Measurements from ENCODE around the gene C11orf52. TPM values are rescaled to one million over a fixed set of nuclear protein-coding genes. Genes with fewer than 3 reads are reported as not detected.

The C11orf52 gene
- total and polyA plus RNA-seq, 2 of the 13 experiments (the other 11 are each of a cell fraction or from before 2014, with no cell fraction given) = 7.4 to 11.0 TPM

DNA sequence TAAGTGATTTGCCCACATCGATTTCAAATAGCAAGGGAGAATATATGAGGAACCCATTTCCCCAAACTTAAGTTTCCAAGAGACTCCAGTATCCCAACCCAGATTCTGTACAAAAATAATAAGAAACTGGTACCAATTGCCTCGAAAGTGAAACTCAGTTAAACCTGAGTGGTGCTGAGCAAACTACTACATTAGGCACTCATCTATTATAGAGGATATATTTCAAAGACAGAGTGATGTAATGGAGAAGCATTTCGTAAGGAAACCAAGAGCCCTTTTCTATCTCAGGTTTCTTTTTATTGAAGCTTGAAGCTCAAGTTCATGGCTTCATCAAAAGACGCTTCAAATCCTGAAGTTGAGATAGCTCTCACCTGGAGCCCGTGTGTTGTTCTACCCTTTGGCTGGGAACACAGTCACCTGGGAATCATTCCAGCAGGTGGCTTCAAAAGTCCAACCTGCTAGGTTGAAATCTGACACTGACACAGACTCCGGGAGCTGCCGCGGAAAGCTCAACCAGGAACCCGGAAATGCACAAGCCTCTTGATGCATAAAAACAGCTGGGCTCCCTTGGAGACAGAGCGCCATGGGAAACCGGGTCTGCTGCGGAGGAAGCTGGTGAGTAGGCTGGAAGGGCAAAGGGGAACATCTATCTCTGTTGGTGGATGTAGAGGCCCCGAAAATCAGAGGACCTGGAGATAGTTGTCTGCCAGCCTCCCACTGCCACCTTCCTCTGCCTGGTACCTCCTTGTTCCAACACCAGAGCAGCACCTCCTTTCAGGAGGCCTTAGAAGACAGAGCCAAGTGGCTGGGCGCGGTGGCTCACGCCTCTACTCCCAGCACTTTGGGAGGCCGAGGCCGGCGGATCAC, at the start of gene C11orf52 (continued):
- TF ChIP-seq, protein P1, sequence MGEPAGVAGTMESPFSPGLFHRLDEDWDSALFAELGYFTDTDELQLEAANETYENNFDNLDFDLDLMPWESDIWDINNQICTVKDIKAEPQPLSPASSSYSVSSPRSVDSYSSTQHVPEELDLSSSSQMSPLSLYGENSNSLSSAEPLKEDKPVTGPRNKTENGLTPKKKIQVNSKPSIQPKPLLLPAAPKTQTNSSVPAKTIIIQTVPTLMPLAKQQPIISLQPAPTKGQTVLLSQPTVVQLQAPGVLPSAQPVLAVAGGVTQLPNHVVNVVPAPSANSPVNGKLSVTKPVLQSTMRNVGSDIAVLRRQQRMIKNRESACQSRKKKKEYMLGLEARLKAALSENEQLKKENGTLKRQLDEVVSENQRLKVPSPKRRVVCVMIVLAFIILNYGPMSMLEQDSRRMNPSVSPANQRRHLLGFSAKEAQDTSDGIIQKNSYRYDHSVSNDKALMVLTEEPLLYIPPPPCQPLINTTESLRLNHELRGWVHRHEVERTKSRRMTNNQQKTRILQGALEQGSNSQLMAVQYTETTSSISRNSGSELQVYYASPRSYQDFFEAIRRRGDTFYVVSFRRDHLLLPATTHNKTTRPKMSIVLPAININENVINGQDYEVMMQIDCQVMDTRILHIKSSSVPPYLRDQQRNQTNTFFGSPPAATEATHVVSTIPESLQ (CRISPR knock-in tag; conservative IDR thresholded peaks at IDR 0.05) = no peak
- TF ChIP-seq ZNF883 (CRISPR knock-in tag; IDR thresholded peaks at IDR 0.05; ENCODE audit: not compliant biosample characterization) (peak; percentile 34), ZZZ3 (CRISPR knock-in tag; IDR thresholded peaks at IDR 0.05; ENCODE audit: borderline replicate concordance) (no peak), PTBP1 (IDR thresholded peaks at IDR 0.05; ENCODE audit: low read depth, low read length, poor library complexity, severe bottlenecking) (no peak), RAD21 (CRISPR knock-in tag; IDR thresholded peaks at IDR 0.05) (peak; percentile 47; the same call in 1 of the 2 replicates), HNRNPK (IDR thresholded peaks at IDR 0.05; ENCODE audit: low read depth, low read length, poor library complexity, severe bottlenecking) (no peak), FOXO1 (CRISPR knock-in tag; IDR thresholded peaks at IDR 0.05) (no peak), ELF1 (CRISPR knock-in tag; IDR thresholded peaks at IDR 0.05) (peak; percentile 97), TBX2 (CRISPR knock-in tag; IDR thresholded peaks at IDR 0.05; ENCODE audit: borderline replicate concordance) (peak; percentile 46; the same call in 1 of the 2 replicates), CREB1 (IDR thresholded peaks at IDR 0.05) (no peak), CREB1 (CRISPR knock-in tag; IDR thresholded peaks at IDR 0.05) (no peak; the same call in 1 of the 2 replicates), ZNF383 (CRISPR knock-in tag; IDR thresholded peaks at IDR 0.05; ENCODE audit: borderline replicate concordance) (no peak), SP4 (CRISPR knock-in tag; IDR thresholded peaks at IDR 0.05) (0 out of 2 replicates have a peak, but pooled peaks have one; percentile 19), ARNTL (CRISPR knock-in tag; IDR thresholded peaks at IDR 0.05) (no peak)
- TF ChIP-seq, protein P2, sequence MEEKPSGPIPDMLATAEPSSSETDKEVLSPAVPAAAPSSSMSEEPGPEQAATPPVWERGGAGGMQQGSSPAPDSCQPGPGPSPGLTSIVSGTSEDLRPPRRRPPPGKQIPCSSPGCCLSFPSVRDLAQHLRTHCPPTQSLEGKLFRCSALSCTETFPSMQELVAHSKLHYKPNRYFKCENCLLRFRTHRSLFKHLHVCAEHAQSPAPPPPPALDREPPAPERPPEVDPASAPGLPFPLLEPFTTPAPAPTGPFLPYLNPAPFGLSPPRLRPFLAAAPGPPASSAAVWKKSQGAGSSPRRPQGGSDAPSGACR (CRISPR knock-in tag; IDR thresholded peaks at IDR 0.05) = 0 out of 2 replicates have a peak, but pooled peaks have one; percentile 64
- TF ChIP-seq, protein P3, sequence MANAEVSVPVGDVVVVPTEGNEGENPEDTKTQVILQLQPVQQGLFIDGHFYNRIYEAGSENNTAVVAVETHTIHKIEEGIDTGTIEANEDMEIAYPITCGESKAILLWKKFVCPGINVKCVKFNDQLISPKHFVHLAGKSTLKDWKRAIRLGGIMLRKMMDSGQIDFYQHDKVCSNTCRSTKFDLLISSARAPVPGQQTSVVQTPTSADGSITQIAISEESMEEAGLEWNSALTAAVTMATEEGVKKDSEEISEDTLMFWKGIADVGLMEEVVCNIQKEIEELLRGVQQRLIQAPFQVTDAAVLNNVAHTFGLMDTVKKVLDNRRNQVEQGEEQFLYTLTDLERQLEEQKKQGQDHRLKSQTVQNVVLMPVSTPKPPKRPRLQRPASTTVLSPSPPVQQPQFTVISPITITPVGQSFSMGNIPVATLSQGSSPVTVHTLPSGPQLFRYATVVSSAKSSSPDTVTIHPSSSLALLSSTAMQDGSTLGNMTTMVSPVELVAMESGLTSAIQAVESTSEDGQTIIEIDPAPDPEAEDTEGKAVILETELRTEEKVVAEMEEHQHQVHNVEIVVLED (CRISPR knock-in tag; IDR thresholded peaks at IDR 0.05; ENCODE audit: borderline replicate concordance) = no peak
- TF ChIP-seq, protein P4, sequence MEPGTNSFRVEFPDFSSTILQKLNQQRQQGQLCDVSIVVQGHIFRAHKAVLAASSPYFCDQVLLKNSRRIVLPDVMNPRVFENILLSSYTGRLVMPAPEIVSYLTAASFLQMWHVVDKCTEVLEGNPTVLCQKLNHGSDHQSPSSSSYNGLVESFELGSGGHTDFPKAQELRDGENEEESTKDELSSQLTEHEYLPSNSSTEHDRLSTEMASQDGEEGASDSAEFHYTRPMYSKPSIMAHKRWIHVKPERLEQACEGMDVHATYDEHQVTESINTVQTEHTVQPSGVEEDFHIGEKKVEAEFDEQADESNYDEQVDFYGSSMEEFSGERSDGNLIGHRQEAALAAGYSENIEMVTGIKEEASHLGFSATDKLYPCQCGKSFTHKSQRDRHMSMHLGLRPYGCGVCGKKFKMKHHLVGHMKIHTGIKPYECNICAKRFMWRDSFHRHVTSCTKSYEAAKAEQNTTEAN (CRISPR knock-in tag; conservative IDR thresholded peaks at IDR 0.05) = peak; percentile 80
